Retina (tissue), 1 donor: ENCODE results near the gene TCF12.
"Not testable (repeated sequence)": the region's sequence is repeated elsewhere in the genome, so short reads cannot be mapped to it uniquely, and the experiment has no call there.

Experiments
- DNase-seq: peaks from one replicate; pipeline ENCODE4 v3.0.0-alpha.2; 2016

TCF12 gene

DNA sequence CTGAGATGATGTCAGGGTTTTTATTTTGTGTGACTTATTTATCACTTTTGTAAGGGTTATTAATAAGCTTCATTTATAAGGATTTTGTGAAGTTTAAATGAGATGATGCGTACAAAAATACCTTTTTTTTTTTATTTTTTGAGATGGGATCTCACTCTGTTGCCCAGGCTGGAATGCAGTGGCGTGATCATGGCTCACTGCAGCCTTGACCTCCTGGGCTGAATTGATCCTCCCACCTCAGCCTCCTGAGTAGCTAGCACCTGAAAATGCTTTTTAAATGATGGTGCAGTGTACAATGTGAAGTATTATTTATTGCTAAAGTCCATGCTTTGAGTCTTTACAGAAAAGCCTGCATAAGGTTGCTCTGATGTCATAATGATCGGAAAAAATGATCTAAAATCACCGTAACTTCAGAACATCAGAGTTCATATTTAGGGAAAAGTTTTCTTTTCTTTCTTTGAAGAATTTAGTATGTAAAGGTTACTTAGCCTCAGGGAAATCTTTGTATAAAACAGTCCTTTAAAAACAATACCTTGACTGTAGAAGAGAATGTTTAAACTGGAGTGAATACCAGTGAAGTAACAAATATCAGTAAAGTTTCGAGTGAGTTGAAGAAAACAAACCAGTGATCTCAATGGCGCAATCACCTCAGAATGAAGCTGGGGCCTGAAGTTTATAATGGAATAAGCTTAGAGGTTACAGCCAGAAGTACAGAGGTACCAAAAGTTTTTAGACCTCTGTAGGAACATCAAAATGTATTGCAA, 29.7 kb downstream of the TCF12 start:
- DNase-seq = no peak

DNA sequence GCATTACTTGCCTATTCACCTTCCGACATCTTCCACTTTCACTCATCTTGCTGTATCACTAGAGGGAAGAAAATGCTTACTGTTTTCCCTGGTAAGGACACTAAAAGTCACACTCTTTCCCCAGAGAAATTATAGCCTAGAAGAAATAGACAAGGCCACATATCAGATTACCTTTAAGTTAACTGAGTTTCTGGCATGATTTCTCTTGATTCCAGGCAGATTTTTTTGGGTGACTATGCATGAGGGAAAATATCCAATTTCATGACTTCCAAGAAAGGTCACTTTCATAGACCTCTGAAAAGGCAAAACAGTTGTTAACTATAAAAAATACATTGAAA, 30.3 kb downstream of the TCF12 start:
- no peak for DNase-seq

GRCh38 chr15:56950979-56951378, 32.5 kb downstream of the TCF12 start:
- no peak for DNase-seq

GRCh38 chr15:56953790-56954189, 35.3 kb downstream of the TCF12 start:
- no peak for DNase-seq

DNA sequence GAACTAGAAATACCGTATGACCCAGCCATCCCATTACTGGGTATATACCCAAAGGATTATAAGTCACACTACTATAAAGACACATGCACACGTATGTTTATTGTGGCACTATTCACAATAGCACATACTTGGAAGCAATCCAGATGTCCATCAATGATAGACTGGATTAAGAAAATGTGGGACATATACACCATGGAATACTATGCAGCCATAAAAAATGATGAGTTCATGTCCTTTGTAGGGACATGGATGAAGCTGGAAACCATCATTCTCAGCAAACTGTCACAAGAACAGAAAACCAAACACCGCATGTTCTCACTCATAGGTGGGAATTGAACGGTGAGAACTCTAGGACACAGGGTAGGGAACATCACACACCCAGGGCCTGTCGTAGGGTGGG, 36.6 kb downstream of the TCF12 start:
- DNase-seq = not testable (repeated sequence)

DNA sequence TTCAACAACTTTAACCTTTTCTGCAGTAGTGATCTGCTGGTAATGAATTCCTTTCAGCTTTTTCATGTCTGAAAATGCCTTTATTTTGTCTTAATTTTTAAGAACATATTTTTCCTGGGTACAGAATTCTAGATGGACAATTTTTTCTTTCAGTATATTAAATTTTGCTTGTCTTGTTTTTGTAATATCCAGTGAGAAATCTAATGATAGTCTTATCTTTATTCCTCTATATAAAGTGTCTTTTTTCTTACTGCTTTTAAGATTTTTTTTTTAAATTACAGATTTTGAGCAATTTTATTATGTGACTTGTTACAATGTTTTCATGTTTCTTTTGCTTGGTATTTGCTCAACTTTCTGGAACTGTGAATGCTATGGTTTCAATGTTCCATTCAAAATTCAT, 38.1 kb downstream of the TCF12 start:
- no peak for DNase-seq

DNA sequence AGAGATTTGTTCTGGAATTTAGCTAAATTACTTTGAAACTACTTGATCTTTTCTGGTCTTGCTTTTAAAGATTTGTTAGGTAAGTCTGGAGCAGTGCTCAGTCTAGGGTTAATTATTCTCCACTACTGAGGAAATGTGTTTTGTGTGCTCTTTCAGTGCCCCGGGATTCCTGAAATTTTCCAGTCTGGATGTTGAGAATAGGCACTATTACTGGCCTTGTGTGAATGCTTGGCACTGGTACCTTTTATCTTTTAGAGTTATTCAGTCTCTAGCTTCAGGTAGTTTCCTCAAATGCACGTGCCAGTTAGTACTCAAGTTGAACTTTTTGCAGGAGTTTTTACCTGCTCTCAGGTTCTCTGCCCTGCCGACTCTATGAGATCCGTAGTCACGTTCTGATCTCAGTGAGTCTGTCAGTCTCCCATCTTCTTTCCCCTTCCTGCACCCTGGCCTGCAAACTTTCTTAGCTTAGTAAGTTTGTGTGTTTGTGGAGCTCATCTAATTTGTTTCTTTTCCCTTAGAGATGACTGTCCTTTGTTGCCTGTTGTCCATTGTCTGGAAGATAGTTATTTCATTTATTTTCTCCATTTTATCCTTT, 39.5 kb downstream of the TCF12 start:
- no peak for DNase-seq

- no peak for DNase-seq
These were observed 40.8 kb downstream of the TCF12 start for GRCh38 chr15:56959318-56959648.

- DNase-seq = no peak
These were observed 41.7 kb downstream of the TCF12 start for GRCh38 chr15:56960116-56960515.

DNA sequence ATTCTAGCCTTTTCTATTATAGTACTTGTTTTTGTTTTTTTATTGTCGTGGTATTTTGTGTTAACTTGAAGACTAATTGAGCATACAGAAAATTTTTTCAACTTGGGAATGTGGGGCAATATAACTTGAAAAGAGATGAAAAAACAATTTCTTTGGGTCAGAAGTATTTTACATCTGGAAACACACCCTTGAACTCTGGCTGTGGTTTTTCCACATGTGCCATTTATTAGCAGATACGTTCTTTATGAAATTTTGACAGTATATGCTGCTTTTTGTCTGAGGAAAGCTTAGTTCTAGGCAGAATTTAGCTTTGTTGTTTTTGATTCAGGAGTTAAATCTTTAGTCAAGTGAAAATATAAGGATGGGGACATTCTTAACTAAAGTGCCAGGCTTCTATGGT, 44.7 kb downstream of the TCF12 start:
- no peak for DNase-seq

DNA sequence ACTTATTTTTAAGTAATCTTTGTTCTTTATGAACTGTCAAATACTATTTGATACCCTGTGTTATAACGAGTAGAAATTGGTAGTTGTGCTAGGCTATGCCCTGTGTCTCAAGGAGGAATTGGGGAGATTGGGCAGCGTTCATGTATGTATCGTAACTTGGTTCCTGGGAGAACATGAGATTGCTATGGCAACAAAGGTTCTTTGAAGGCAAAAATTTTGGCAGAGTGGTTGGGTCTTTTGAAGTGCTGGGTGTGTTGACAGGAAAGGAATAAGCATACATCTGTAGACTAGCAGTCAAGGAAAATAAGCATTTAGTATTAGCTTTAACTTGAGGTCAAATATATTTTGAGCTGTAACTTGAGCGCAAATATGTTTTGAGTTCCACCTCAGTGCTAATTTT, 45.3 kb downstream of the TCF12 start:
- no peak for DNase-seq

GRCh38 chr15:56964182-56964581, 45.7 kb downstream of the TCF12 start:
- no peak for DNase-seq

GRCh38 chr15:56965231-56966013, 47.0 kb downstream of the TCF12 start:
- no peak for DNase-seq

GRCh38 chr15:56967336-56967735, 48.9 kb downstream of the TCF12 start:
- no peak for DNase-seq

GRCh38 chr15:56968256-56968655, 49.8 kb downstream of the TCF12 start:
- no peak for DNase-seq

DNA sequence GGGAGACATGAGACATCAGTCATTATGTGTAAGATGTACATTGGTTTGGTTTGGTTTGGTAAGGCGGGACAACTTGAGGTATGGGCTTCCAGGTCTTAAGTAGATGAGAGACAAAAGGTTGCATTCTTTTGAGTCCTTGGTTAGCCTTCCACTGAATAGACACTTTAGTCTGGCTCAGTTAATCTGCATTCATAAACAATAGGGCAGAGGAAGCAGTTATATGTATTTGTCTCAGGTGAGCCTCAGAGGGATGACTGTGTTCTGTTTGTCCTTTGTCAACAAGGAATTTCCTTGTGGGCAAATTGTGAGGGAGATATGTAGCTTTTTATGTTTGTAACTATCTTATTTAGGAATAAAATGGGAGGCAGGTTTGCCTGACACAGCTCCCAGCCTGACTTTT, 50.4 kb downstream of the TCF12 start:
- DNase-seq = no peak

- DNase-seq = no peak
These were observed 50.9 kb downstream of the TCF12 start for GRCh38 chr15:56969265-56969895.

DNA sequence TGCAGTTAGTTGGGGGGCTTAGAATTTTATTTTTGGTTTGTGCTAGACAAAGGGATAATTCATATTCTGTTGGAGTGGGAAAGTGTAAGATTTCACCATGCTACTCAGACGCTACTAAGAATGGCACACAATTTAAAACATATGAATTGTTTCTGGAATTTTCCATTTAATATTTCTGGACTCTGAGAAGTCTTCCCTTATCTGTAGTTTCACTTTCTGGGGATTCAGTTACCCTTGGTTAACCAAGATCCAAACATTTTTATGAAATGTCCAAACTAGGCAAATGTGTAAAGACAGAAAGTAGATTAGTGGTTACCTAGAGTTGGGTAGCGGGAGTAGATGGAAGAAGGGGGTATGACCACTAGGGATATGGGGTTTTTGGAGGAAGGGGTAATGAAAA, 53.1 kb downstream of the TCF12 start:
- DNase-seq = no peak

DNA sequence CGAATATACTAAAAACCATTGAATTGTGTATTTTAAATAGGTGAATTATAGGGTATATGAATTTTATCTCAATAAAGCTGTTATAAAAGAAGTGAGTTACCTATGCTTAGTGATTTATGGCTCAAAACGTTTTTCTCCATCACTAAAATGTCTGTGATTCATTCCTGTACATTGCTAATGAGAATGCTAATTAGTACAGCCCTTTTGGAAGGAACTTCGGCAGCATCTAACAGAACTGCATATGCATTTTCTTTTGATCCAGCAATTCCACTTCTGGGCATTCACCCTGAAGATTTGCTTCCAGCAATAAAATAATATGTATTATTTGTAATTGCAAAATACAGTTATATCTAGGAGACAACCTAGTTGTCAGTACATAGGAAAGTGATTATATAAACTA, 53.6 kb downstream of the TCF12 start:
- no peak for DNase-seq

DNA sequence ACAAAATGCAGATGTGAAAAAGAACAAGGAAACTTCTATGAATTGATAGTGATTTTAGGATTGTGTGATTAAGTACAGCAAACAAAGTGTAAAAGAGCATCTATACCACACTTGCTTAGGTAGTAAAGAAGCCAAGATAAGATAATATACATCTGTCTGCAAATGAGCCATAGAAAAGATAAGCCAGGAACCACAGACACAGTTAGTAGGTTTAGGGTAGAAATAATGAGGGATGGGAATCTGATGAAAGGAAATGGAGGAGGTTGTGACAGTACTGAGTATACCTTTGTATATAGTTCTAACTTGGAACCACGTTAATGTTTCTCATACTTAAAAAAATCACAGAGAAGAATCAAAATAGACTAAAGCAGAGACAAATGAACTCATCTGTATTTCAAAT, 54.0 kb downstream of the TCF12 start:
- no peak for DNase-seq

GRCh38 chr15:56973463-56973862, 55.0 kb downstream of the TCF12 start:
- DNase-seq = no peak

- DNase-seq = no peak
These were observed 58.8 kb downstream of the TCF12 start for GRCh38 chr15:56977232-56977631.

DNA sequence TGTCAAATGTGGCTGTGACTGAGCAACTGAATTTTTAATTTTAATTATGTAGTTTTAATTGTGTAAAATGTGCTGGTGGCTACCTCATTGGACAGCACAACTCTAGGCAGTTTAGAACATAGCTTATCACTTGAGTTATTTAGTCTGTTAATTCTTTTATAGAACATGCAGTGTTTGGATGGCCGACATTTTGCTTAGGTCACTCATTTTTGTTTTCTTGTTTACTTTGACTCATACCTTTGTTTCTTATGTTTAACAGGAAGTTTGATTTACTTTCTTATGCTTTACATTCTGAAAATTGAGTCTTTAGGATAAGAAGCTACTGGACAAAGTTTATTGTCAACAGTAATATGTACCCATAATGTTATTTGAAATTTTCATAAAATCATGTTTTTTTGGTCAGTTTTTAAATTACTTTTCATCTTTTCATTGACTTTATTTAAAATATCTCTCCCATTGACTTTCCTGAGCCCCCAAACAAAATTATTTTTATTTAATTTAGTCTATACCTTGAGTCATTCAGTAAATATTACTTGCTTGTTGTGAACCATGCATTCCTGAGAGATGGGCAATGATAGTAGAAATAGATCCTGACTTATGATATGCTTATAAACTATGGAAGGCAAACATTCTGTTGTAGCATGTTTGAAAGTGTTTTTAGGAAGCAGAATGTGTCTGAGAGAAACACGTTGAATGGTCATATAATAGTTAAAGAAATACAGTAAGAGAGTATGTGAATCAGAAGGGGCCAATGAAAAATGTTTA, 60.6 kb downstream of the TCF12 start:
- no peak for DNase-seq
